PFSK-1 (cell line): ENCODE data around the gene CHMP1B.

Experiments used
- FOXP2 ChIP-seq: optimal IDR thresholded peaks from 2 replicates; pipeline ENCODE3; 2011; ENCODE audit warnings: borderline replicate concordance, control low read depth, inconsistent platforms; ENCODE audit not compliant: insufficient read depth; ENCODE audit errors: extremely low read length, extremely low read depth
- POLR2AphosphoS5 ChIP-seq: IDR thresholded peaks from 2 replicates; pipeline ENCODE4 v1.6.1; 2012; ENCODE audit warnings: low read depth, mild to moderate bottlenecking, control low read depth, low read length, moderate library complexity
- SIN3A ChIP-seq: IDR thresholded peaks from 2 replicates; pipeline ENCODE4 v1.6.1; 2012; ENCODE audit warnings: mild to moderate bottlenecking, low read length, moderate library complexity, borderline replicate concordance; ENCODE audit not compliant: insufficient read depth
- TAF1 ChIP-seq: IDR thresholded peaks from 2 replicates; pipeline ENCODE4 v1.6.1; 2012; ENCODE audit warnings: low read length, control low read depth, borderline replicate concordance; ENCODE audit not compliant: insufficient read depth
- TF ChIP-seq, protein P1 (sequence below), 2 experiments: IDR thresholded peaks; 2 replicates each; pipeline versions ENCODE4 v1.6.1 to v1.8.0; 2011 to 2012; ENCODE audit warnings: low read depth in 2 of 2, low read length in 2 of 2, control low read depth in 1 of 2, inconsistent platforms in 1 of 2, mild to moderate bottlenecking in 1 of 2, moderate library complexity in 1 of 2; ENCODE audit not compliant: insufficient read depth in 1 of 2

CHMP1B gene

GRCh38 chr18:11821643-11822237 is 29.5 kb upstream of the CHMP1B start:
- TF ChIP-seq FOXP2: no peak
- TF ChIP-seq, protein P1, sequence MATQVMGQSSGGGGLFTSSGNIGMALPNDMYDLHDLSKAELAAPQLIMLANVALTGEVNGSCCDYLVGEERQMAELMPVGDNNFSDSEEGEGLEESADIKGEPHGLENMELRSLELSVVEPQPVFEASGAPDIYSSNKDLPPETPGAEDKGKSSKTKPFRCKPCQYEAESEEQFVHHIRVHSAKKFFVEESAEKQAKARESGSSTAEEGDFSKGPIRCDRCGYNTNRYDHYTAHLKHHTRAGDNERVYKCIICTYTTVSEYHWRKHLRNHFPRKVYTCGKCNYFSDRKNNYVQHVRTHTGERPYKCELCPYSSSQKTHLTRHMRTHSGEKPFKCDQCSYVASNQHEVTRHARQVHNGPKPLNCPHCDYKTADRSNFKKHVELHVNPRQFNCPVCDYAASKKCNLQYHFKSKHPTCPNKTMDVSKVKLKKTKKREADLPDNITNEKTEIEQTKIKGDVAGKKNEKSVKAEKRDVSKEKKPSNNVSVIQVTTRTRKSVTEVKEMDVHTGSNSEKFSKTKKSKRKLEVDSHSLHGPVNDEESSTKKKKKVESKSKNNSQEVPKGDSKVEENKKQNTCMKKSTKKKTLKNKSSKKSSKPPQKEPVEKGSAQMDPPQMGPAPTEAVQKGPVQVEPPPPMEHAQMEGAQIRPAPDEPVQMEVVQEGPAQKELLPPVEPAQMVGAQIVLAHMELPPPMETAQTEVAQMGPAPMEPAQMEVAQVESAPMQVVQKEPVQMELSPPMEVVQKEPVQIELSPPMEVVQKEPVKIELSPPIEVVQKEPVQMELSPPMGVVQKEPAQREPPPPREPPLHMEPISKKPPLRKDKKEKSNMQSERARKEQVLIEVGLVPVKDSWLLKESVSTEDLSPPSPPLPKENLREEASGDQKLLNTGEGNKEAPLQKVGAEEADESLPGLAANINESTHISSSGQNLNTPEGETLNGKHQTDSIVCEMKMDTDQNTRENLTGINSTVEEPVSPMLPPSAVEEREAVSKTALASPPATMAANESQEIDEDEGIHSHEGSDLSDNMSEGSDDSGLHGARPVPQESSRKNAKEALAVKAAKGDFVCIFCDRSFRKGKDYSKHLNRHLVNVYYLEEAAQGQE (IDR thresholded peaks at IDR 0.05; ENCODE audit: insufficient read depth in 1 of 2, low read depth in 2 of 2, low read length in 2 of 2): no peak
- no peak for TF ChIP-seq SIN3A
- no peak for TF ChIP-seq TAF1
- TF ChIP-seq POLR2AphosphoS5: no peak

DNA sequence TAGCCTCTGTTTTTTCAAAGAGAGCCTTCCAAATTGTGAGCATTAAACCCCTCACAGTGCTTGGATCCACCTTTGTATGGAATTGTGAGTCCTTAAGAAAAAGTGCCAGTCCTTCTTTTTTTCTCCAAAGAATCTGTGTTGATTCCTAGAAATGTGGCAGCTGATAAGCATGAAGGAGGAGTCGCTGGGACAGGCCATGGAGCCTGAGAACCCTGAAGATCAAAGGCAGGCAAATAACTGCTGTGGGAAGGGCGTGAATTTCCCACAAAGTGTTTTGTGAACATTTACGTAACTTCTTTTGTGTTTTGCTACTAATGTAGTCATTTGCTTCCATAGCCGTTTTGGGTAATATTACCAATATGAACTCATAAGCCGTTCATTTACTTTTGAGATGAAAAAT is 27.7 kb upstream of the CHMP1B start:
- TF ChIP-seq, protein P1 (IDR thresholded peaks at IDR 0.05; ENCODE audit: insufficient read depth in 1 of 2, low read depth in 2 of 2, low read length in 2 of 2): no peak
- TF ChIP-seq SIN3A (no peak), POLR2AphosphoS5 (no peak), FOXP2 (no peak), TAF1 (no peak)

DNA sequence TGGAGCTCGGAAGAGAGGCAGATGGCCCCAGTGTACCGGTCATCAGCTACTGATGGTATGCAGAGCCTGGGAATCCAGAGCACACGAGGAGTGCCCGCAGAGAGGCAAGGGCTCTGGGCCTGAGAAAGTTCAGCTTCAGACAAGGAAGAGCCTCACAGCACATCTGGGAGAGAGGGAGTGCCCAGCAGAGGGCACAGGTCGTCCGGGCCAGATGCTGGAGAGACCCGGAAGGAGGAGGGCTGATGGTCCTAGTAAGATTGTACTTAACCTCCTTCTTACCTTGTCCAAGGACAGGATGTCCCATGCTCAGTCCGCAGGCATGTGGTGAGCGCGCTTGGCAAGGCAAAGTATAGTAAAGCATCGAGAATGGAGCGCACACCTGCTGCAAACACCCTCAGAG is 24.4 kb upstream of the CHMP1B start:
- TF ChIP-seq SIN3A (no peak), TAF1 (no peak), POLR2AphosphoS5 (no peak), FOXP2 (no peak)
- TF ChIP-seq, protein P1 (IDR thresholded peaks at IDR 0.05; ENCODE audit: insufficient read depth in 1 of 2, low read depth in 2 of 2, low read length in 2 of 2): no peak

GRCh38 chr18:11828786-11829432 is 22.3 kb upstream of the CHMP1B start:
- no peak for TF ChIP-seq FOXP2
- no peak for TF ChIP-seq POLR2AphosphoS5
- no peak for TF ChIP-seq SIN3A
- TF ChIP-seq, protein P1 (IDR thresholded peaks at IDR 0.05; ENCODE audit: insufficient read depth in 1 of 2, low read depth in 2 of 2, low read length in 2 of 2): no peak
- no peak for TF ChIP-seq TAF1
